ENCODE data around the gene UEVLD.
"Not testable (repeated sequence)": the region's sequence is repeated elsewhere in the genome, so short reads cannot be mapped to it uniquely, and the experiment has no call there.

The UEVLD gene

DNA sequence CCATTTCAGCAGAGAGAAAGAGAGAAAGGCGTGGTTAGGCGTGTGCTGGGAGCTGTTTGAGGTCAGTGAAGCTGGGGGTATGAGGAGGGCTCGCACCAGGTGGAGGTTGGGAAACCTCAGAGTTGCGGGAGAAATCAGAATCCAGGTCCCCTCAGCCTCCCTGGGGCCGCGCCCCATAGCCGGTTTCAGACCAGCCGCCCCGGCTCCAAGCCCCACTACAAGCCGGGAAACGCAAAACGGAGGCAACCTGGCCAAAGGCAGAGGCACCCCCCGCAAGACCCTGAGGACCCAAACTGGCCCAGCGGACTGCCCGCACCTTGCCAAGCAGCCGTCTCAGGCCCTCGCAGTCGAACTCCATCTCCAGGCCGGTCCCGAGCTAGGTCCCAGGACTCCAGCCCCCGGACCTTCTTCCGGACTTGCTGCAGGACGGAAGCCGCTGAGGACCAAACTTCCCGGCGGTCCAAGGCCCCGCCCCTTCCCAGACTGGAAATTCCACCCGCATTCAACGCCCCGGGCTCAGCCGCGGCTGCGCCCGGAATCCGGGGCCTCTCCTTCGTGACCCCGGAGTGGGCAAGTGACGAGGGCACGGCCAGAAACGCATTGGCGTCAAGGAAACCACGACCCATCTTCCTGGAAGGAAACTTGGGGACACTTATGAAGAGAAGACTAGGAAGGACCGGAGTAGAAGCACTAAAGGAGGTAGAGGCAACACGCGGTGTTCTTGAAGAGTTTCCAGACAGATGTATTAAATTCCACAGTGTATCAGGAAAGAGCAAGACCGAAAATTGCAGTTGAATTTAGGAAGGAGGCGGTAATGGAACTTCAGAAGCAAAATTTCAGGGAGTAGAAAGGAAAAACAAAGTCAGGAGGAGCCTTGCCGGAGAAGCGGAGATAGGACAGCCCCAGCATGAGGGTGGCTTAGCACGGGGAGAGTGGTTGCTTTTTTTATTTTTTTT, at the start of gene UEVLD:
UEVLD (minus strand) TSS at position 438 of the 956 bp plus-strand sequence; CDS start at position 358, 80 bp downstream.
- peak; percentile 88 for DNase-seq (ENCODE audit: low spot score)

GRCh38 chr11:18634140-18635032, 45.9 kb upstream of the UEVLD start, which contains the start of gene SPTY2D1:
SPTY2D1 (minus strand) TSS chr11:18634342; CDS start chr11:18634257, 85 bp downstream.
- peak; percentile 99 for DNase-seq (ENCODE audit: low spot score)

DNA sequence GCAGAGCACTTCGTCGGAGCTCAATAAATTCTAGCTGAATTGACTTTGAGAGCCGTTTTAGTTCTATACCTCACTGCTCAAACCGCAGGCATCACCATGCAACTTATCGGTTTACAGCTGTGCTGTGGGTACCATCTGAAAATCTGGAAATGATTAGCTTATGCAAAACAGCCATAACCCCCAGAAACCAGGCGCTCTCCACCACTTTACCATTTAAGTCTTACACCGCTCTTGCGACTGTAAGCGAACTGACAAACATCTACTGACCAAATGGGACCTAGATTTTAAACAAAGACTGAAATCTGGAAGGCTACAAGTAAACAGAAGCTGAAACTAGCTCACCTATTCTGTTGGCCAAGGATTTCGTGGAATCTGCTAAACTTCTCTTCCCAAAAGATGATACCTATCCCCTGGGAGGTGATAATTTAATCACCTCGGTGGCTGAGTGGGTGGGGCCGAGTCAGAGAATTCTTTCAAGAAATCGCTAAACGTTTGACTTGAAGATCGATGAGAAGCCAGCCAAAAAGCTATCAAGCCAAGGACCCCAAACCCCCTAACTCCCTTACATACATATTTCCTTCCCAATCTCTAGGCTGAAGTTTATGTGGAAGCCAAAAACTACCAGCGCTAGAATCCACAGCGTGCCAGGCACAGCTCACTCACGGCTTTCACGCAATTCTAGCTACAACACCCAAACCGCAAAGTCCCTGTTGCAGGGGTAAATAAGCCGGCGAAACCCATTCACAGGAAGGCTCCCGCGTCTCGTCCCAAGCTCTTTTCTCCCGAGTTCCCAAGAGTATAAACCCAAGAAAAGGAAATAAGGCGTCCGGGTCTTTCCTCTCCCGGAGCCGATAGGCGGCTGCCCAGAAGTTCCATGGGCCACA, 45.0 kb upstream of the UEVLD start:
- peak; percentile 18 for DNase-seq (ENCODE audit: low spot score)

- DNase-seq (ENCODE audit: low spot score), result peak; percentile 58
Observed at GRCh38 chr11:18632841-18633240, 44.3 kb upstream of the UEVLD start.

DNA sequence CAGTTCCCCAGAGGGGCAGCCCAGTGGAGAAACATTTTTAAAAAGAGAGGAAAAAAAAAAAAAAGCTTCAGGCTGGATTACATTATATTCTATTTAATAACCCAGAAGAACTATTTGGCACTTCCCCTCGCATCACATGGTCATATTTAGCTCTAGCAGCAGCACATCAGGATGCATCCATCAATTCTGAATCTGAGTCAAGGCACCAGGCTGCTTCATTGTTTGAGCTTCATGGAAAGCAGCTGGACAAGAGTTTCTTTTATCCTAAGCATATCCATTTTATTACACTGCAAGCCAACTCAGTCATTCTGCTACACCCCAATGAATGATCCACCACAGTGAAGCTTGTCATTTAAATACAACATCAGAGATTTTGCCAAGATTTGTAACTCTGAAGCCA, 35.6 kb upstream of the UEVLD start:
- no peak for DNase-seq (ENCODE audit: low spot score)

DNA sequence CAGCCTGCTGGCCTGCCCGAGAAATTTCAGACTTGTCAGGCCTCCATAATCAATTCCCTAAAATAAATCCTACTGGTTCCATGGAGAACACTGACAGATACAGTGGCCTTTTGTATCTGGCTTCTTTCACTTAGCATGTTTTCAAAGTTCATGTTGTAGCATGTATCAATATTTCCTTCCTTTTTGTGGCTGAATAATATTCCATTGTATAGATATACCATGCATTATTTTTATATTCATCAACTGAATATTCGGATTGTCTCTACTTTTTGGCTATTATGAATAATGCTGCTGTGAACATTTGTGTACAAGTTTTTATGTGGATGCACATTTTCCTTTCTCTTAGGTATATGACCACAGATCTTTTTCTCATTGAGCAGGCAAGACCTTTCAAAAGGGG, 35.2 kb upstream of the UEVLD start:
- no peak for DNase-seq (ENCODE audit: low spot score)

GRCh38 chr11:18618342-18619025, 29.9 kb upstream of the UEVLD start:
- no peak for DNase-seq (ENCODE audit: low spot score)

DNA sequence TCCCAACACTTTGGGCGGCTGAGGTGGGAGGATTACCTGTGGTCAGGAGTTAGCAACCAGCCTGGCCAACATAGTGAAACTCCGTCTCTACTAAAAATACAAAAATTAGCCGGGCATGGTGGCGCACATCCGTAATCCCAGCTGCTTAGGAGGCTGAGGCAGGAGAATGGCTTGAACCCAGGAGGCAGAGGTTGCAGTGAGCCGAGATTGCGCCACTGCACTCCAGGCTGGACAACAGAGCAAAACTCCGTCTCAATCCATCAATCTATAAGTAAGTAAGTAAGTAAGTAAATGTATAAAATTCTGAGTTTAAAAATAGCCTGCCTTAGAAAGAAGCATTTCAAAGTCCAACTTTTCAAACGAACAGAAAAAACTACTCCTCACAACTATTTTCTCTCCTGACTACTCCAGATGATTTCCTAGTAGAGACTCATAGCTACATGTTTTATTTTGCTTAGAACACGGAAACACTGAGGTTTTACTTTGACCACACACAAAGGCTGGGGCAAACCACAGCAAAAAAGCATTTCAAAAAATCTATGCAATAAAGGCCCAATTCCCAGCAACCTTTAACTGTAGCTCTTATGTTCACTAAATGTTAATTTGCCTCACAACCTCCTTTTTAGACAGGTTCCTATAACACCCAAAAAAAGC, 29.3 kb upstream of the UEVLD start:
- DNase-seq (ENCODE audit: low spot score), result no peak

GRCh38 chr11:18615628-18616392, 27.3 kb upstream of the UEVLD start:
- DNase-seq (ENCODE audit: low spot score), result no peak

GRCh38 chr11:18614667-18615066, 26.1 kb upstream of the UEVLD start:
- DNase-seq (ENCODE audit: low spot score), result no peak

GRCh38 chr11:18612394-18612793, 23.9 kb upstream of the UEVLD start:
- no peak for DNase-seq (ENCODE audit: low spot score)

- DNase-seq (ENCODE audit: low spot score), result no peak
Observed at GRCh38 chr11:18611196-18611595, 22.7 kb upstream of the UEVLD start.

DNA sequence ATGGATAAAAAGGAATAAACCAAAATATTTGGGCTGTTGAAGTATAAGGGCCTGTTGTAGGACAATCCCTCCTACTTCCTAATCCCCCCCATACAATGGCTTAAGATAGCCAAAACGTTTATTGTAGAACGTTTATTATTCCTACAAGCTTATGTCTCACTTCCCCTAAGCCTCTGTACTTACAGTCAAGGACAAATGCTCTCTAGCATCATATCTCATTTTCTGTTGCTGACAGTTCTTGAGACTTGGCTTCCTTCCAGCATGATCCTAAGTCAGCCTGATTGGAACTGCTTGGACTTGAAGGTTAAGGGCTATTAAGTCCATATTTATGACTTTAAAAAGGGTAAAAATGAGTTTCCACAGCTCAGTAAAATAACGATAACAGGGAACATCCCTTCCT, 19.8 kb upstream of the UEVLD start:
- no peak for DNase-seq (ENCODE audit: low spot score)

DNA sequence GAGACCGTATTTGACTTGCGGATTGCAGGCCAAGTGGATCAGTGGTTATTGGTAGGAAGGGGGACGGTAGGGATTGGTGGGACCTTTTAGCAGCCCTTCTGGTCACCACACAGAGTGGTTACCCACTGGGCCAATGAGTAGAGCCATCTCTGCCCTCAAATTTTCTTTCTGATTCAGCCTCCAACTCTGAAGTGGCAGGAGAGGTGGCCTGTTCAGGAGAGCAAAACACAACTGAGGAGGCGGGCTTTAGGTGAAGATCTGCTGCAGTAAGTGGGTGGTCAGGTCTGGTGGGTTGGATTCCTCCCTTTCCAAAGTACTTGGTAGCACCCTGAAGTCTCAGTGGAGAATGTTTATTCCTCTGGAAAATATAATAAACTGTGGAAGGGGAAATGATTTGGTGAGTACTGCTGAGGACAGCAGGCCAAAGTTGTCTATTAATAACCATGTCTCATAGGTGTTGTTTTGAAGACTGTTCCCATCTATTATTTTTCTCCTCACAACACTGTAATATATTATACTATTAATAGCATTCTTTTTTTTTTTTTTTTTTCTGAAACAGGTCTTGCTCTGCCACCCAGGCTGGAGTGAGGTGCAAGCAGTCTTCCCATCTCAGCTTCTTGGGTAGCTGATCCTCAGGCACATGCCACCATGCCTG, 12.5 kb upstream of the UEVLD start:
- no peak for DNase-seq (ENCODE audit: low spot score)

DNA sequence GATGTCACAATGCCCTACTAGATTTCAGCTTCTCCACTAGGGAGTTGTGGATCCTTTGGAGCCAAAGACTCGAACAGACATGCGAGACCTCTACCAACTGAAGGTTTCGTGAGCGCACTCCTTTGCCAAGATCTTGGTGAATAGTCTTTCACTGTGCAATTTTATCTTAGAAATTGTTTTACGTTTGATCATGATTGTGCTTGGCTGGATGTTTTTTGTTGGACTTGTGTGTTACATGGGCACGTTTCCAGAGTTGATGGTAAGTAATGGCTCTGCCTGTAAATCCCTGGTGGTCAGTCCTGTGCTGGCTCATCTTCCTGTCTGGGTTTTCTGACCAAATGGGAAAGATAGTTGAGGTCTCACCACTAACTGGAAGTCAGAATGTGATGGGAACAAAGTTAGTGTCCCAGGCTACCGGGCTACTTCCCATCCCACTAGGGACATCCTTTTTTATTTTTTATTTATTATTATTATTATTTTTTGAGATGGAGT, 11.3 kb upstream of the UEVLD start, which contains the start of gene MISFA:
MISFA (plus strand) TSS at position 51 of the 492 bp plus-strand sequence; CDS start at position 191, 140 bp downstream.
- no peak for DNase-seq (ENCODE audit: low spot score)

DNA sequence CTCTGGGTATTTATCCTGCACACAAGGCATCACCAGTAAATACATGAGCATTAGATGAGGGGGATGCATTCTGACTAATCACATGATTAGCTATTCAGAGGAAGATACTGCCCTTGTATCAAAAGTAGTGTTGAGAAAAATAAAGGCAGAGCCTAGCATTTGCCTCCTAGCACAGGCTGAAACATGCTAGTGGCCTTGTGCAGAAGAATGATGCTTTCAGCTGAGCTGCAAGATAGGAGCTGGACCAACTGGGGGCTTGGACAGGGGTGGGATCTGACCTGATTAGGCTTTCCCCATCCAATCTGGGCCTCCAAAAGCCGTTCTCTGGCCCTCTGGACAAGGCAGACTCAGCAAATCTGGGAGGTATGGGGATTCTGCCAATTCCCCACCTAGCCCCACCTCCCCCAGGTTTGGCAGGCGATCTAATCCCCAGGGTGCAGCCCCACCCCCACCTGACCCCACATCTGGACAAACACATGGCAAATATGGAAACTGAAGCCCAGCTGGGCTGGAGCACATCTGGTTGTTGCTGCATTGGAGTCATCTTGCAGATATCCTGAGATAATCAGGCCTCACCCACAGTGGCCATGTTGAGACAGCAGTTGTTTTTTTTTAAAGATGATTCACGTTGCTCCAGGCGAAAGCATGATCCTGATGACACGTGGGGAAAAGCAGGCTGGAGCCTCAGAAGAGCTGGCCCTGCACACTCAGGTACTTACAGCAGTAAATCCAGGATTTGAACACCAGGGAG, 6.6 kb upstream of the UEVLD start:
- no peak for DNase-seq (ENCODE audit: low spot score)

- DNase-seq (ENCODE audit: low spot score), result not testable (repeated sequence)
Observed at GRCh38 chr11:18594088-18594487, 5.6 kb upstream of the UEVLD start.

DNA sequence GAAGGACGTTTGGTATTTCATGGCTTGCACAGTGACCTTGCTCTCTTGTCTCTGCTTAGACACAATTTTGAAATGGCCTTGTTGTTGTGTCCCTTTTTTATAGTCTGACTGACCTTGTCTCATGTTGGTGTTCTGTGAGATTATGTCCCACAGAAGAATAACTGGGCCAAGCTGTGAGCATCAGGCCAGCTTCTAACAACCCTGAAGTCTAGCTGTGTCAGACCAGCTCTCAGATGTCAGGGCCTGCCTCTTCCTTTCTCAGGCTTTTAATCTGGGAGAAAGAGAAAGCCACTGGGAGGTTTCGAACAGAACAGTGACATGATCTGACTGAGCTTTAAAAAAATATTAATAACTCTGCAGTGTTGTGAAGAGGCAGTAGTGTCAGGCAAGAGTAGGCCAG, 2.0 kb upstream of the UEVLD start:
- no peak for DNase-seq (ENCODE audit: low spot score)
